Keratinocyte (primary cell): ENCODE measurements around the gene MPO. TPM values are rescaled to one million over a fixed set of nuclear protein-coding genes. Genes with fewer than 3 reads are reported as not detected.

Experiments used
- DNase-seq: peaks from one replicate; pipeline ENCODE4 v3.0.0-alpha.2; 2011; ENCODE audit warnings: low read depth, missing footprints, low spot score
- FAIRE-seq: peaks from 2 replicates; lab custom pipeline; 2011; peaks lifted over from hg19 to GRCh38; lab: Jason Lieb, UNC
- H2AFZ ChIP-seq: 2 replicates; pipeline ENCODE4 v1.6.0; 2012; ENCODE audit warnings: low read length, control low read depth, inconsistent platforms; ENCODE audit not compliant: control insufficient read depth
- H3K27ac ChIP-seq: 2 replicates; pipeline ENCODE4 v1.5.1; 2011; ENCODE audit warnings: low read length; ENCODE audit not compliant: control insufficient read depth, insufficient read depth
- H3K27me3 ChIP-seq: 3 replicates; pipeline ENCODE4 v1.6.0; 2011; ENCODE audit warnings: low read length; ENCODE audit not compliant: control insufficient read depth, insufficient read depth; ENCODE audit errors: extremely low read depth
- H3K36me3 ChIP-seq, 2 experiments: 2 replicates in 1 of 2; 3 replicates in 1 of 2; pipeline ENCODE4 v1.5.1; 2011; ENCODE audit warnings: low read length in 2 of 2, mild to moderate bottlenecking in 1 of 2; ENCODE audit not compliant: control insufficient read depth in 2 of 2, insufficient read depth in 2 of 2; ENCODE audit errors: extremely low read depth in 1 of 2
- H3K4me1 ChIP-seq: 3 replicates; pipeline ENCODE4 v1.5.1; 2011; ENCODE audit warnings: low read length; ENCODE audit not compliant: control insufficient read depth, insufficient read depth; ENCODE audit errors: extremely low read depth
- H3K4me2 ChIP-seq: 3 replicates; pipeline ENCODE4 v1.6.0; 2011; ENCODE audit warnings: low read depth, low read length; ENCODE audit not compliant: control insufficient read depth, insufficient read depth; ENCODE audit errors: extremely low read depth
- H3K4me3 ChIP-seq, 3 experiments: fragments of 200-600 bp in 1 of 3; sonication (generic) in 1 of 3; 2 replicates in 2 of 3; 3 replicates in 1 of 3; pipeline ENCODE4 v1.5.1; 2011 to 2016; ENCODE audit warnings: low read length in 3 of 3, mild to moderate bottlenecking in 3 of 3, control low read depth in 2 of 3, inconsistent platforms in 1 of 3, low read depth in 1 of 3, mixed read lengths in 1 of 3, mixed run types in 1 of 3, moderate library complexity in 1 of 3; ENCODE audit not compliant: control insufficient read depth in 2 of 3, insufficient read depth in 2 of 3; ENCODE audit errors: extremely low read depth in 1 of 3
- H3K79me2 ChIP-seq: 2 replicates; pipeline ENCODE4 v1.6.0; 2012; ENCODE audit warnings: low read length; ENCODE audit not compliant: control insufficient read depth, insufficient read depth
- H3K9ac ChIP-seq: 3 replicates; pipeline ENCODE4 v1.6.0; 2011; ENCODE audit warnings: low read length; ENCODE audit not compliant: control insufficient read depth, insufficient read depth; ENCODE audit errors: extremely low read depth
- H3K9me1 ChIP-seq: 3 replicates; pipeline ENCODE4 v1.6.0; 2011; ENCODE audit warnings: low read length; ENCODE audit not compliant: control insufficient read depth, insufficient read depth; ENCODE audit errors: extremely low read depth
- H3K9me3 ChIP-seq: 2 replicates; pipeline ENCODE4 v1.5.1; 2012; ENCODE audit warnings: low read depth, low read length; ENCODE audit not compliant: control insufficient read depth
- H4K20me1 ChIP-seq: 3 replicates; pipeline ENCODE4 v1.6.0; 2011; ENCODE audit warnings: low read length; ENCODE audit not compliant: control insufficient read depth, insufficient read depth; ENCODE audit errors: extremely low read depth
- EZH2 ChIP-seq: IDR thresholded peaks from one replicate; pipeline ENCODE4 v1.6.1; 2012; ENCODE audit warnings: inconsistent platforms, mild to moderate bottlenecking, low read length, moderate library complexity
- dilution Hi-C: fragments of 300-500 bp; cut with MboI; formaldehyde crosslinking; loops from one replicate; pipeline ENCODE4 v1.7.0; 2020; ENCODE audit warnings: low sequenced_read_pairs; ENCODE audit not compliant: extremely low pct_ligation_motif_present
- polyA plus RNA-seq, 5 experiments: library from polyadenylated mRNA; depleted of rRNA in 3 of 5; stranded (reverse) in 3 of 5; stranded (forward) in 1 of 5; unstranded in 1 of 5; fragments of >200 nt; gene quantifications; 1 replicate in 1 of 5; 2 replicates in 3 of 5; 3 replicates in 1 of 5; pipeline versions ENCODE4 v1.2.1 to v1.2.3, GENCODE V29; 2011 to 2012; ENCODE audit warnings: missing spikeins in 2 of 5, low read depth in 1 of 5, low replicate concordance in 1 of 5
- TF ChIP-seq, protein P1 (sequence below), 3 experiments: IDR thresholded peaks in 1 of 3; conservative IDR thresholded peaks in 1 of 3; optimal IDR thresholded peaks in 1 of 3; 2 replicates in 2 of 3; 3 replicates in 1 of 3; pipeline versions ENCODE3 to v1.5.1; 2011; ENCODE audit warnings: low read length in 3 of 3, mild to moderate bottlenecking in 3 of 3, moderate library complexity in 2 of 3, control low read depth in 1 of 3, inconsistent platforms in 1 of 3; ENCODE audit not compliant: insufficient read depth in 2 of 3; ENCODE audit errors: extremely low read depth in 1 of 3

Gene MPO
- polyA plus RNA-seq, 1 donor (not counting 4 experiments of a cell fraction or from before 2014, with no cell fraction given): not detected

DNA sequence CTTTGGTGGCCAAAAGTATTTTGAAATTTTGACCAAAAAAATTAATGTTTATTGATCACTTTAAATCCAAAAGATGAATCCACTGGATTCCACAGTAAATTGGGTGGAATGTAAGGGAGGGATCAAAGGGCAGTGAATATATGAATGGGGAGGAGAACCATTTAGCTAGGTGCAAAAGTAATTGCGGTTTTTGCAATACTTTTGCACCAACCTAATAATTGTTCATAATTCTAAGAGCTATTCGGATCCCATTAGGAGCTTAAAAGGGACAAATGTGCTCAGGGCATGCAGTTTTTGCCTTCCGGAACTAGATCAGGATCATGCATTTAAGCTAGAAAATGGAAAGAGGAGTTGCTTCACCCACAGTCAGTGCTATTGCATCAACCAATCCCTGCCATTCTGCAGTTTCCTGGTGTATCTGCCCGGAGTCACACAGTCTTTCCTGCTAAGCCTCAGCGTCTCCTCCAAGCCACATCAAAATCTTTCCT, 42.5 kb downstream of the MPO start, which contains the start of gene LPO:
Gene LPO (plus strand): TSS at position 438 of the 488 bp plus-strand sequence. CDS start 4,396 bp downstream, outside the sequence.
- Histone ChIP-seq H3K79me2 (no peaks in the 10 kb centered on the region), H3K4me3 (no peak within 1 kb of the TSS), H3K9me3 (no peaks in the 10 kb centered on the region), H3K4me2 (no peak within 1 kb of the TSS), H3K27me3 (peaks cover 23% of the 10 kb centered on the region), H3K9me1 (no peaks in the 10 kb centered on the region), H3K9ac (no peak within 1 kb of the TSS), H4K20me1 (no peaks in the 10 kb centered on the region), H3K4me1 (no peaks in the 10 kb centered on the region), H3K36me3 (no peaks in the 10 kb centered on the region), H2AFZ (no peak within 1 kb of the TSS), H3K27ac (no peak within 1 kb of the TSS)
- FAIRE-seq (no peak), DNase-seq (no peak)
- dilution Hi-C loops: no loop called here
- TF ChIP-seq EZH2: no peak
- TF ChIP-seq, protein P1, sequence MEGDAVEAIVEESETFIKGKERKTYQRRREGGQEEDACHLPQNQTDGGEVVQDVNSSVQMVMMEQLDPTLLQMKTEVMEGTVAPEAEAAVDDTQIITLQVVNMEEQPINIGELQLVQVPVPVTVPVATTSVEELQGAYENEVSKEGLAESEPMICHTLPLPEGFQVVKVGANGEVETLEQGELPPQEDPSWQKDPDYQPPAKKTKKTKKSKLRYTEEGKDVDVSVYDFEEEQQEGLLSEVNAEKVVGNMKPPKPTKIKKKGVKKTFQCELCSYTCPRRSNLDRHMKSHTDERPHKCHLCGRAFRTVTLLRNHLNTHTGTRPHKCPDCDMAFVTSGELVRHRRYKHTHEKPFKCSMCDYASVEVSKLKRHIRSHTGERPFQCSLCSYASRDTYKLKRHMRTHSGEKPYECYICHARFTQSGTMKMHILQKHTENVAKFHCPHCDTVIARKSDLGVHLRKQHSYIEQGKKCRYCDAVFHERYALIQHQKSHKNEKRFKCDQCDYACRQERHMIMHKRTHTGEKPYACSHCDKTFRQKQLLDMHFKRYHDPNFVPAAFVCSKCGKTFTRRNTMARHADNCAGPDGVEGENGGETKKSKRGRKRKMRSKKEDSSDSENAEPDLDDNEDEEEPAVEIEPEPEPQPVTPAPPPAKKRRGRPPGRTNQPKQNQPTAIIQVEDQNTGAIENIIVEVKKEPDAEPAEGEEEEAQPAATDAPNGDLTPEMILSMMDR (optimal IDR thresholded peaks at IDR 0.05 in 1 of 3, IDR thresholded peaks at IDR 0.05 in 1 of 3, conservative IDR thresholded peaks at IDR 0.05 in 1 of 3; ENCODE audit: extremely low read depth in 1 of 3, insufficient read depth in 2 of 3, low read length in 3 of 3): no peak

DNA sequence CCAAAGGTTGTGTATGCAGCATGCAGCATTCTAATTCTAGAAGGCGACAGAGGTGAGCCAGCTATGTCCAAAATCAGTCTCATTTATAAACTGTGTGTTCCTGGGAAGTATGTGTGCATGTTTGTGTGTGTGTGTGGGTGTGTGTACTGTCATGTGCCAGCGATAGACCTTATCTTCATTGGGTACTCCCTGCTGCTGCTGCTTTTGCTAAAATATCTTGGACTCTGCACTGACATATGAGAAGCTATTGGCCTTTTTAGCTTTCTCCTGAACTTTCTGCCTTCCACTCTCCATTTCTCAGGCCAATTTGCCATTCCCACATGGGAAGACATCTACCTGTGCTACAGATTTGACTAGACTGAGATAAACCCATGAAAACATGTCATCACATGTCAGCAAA, 44.3 kb downstream of the MPO start:
- FAIRE-seq (no peak), DNase-seq (no peak)
- Histone ChIP-seq H4K20me1 (no peaks in the 10 kb centered on the region), H3K9me1 (no peaks in the 10 kb centered on the region), H3K27me3 (peaks cover 17% of the 10 kb centered on the region), H2AFZ (no peak overlapping the region), H3K36me3 (no peaks in the 10 kb centered on the region), H3K79me2 (no peaks in the 10 kb centered on the region), H3K4me3 (no peak overlapping the region), H3K27ac (no peak overlapping the region), H3K4me1 (no peaks in the 10 kb centered on the region), H3K9ac (no peak overlapping the region), H3K9me3 (no peaks in the 10 kb centered on the region), H3K4me2 (no peak overlapping the region)
- dilution Hi-C loops: no loop called here
- TF ChIP-seq, protein P1 (optimal IDR thresholded peaks at IDR 0.05 in 1 of 3, IDR thresholded peaks at IDR 0.05 in 1 of 3, conservative IDR thresholded peaks at IDR 0.05 in 1 of 3; ENCODE audit: extremely low read depth in 1 of 3, insufficient read depth in 2 of 3, low read length in 3 of 3): no peak
- no peak for TF ChIP-seq EZH2
